Esophagus squamous epithelium (tissue), 5 donors: ENCODE results near the gene HES6. TPM values are rescaled to one million over a fixed set of nuclear protein-coding genes. Genes with fewer than 3 reads are reported as not detected.

Experiments used
- DNase-seq: peaks from one replicate; lab custom pipeline; 2025; lab: John Stamatoyannopoulos, UW
- H3K27ac ChIP-seq, 4 donors: fragments of 200-600 bp; sonication (generic); one replicate each; pipeline ENCODE4 v1.5.1; 2016 to 2019; ENCODE audit warnings: mild to moderate bottlenecking in 1 of 4
- H3K27me3 ChIP-seq, 4 donors: fragments of 200-600 bp; sonication (generic); 1 replicate in 3 of 4; 2 replicates in 1 of 4; pipeline versions ENCODE4 v1.5.1 to v1.6.0; 2017 to 2021; ENCODE audit warnings: antibody characterized with exemption in 1 of 4
- H3K36me3 ChIP-seq, 3 donors: fragments of 200-600 bp; sonication (generic); one replicate each; pipeline ENCODE4 v1.5.1; 2016 to 2019
- H3K4me1 ChIP-seq, 3 donors: fragments of 200-600 bp; sonication (generic); one replicate each; pipeline ENCODE4 v1.5.1; 2017 to 2019
- H3K4me3 ChIP-seq, 4 donors: fragments of 200-600 bp; sonication (generic); 1 replicate in 3 of 4; 2 replicates in 1 of 4; pipeline ENCODE4 v1.5.1; 2016 to 2019; ENCODE audit warnings: mild to moderate bottlenecking in 2 of 4, moderate library complexity in 1 of 4
- H3K9me3 ChIP-seq, 3 donors: fragments of 200-600 bp; sonication (generic); one replicate each; pipeline ENCODE4 v1.5.1; 2016 to 2019
- CTCF ChIP-seq, 6 experiments: fragments of 450-650 bp in 4 of 6; fragments of 200-600 bp in 2 of 6; sonication (generic) in 2 of 6; IDR thresholded peaks; one replicate each; pipeline ENCODE4 v1.5.1; 2016 to 2019; ENCODE audit warnings: antibody characterized with exemption in 6 of 6, mild to moderate bottlenecking in 4 of 6, moderate library complexity in 4 of 6
- POLR2A ChIP-seq, 4 donors: fragments of 450-650 bp; IDR thresholded peaks; one replicate each; pipeline ENCODE4 v1.6.1; 2017; ENCODE audit warnings: antibody characterized with exemption in 4 of 4, mild to moderate bottlenecking in 4 of 4, moderate library complexity in 3 of 4
- WGBS, 2 donors: methylation state at CpG; one replicate each; pipeline ENCODE4 v1.1.5; 2018; 5-methylcytosine and 5-hydroxymethylcytosine counted together
- intact Hi-C: fragments of 100-400 bp; cut with DNase I; formaldehyde crosslinking; loops from one replicate; pipeline ENCODE4 v1.15.0; 2022
- total RNA-seq, 4 donors: library from RNA; depleted of rRNA; stranded (reverse); fragments of >200 nt; gene quantifications; one replicate each; pipeline ENCODE4 v1.1.0, GENCODE V29; 2016
- donor health status: DM: yes; HTN: yes; CAD: no.

Gene HES6
- total RNA-seq, 4 donors from 2014 or later, result 3.1 to 5.1 (median 4.2) TPM

DNA sequence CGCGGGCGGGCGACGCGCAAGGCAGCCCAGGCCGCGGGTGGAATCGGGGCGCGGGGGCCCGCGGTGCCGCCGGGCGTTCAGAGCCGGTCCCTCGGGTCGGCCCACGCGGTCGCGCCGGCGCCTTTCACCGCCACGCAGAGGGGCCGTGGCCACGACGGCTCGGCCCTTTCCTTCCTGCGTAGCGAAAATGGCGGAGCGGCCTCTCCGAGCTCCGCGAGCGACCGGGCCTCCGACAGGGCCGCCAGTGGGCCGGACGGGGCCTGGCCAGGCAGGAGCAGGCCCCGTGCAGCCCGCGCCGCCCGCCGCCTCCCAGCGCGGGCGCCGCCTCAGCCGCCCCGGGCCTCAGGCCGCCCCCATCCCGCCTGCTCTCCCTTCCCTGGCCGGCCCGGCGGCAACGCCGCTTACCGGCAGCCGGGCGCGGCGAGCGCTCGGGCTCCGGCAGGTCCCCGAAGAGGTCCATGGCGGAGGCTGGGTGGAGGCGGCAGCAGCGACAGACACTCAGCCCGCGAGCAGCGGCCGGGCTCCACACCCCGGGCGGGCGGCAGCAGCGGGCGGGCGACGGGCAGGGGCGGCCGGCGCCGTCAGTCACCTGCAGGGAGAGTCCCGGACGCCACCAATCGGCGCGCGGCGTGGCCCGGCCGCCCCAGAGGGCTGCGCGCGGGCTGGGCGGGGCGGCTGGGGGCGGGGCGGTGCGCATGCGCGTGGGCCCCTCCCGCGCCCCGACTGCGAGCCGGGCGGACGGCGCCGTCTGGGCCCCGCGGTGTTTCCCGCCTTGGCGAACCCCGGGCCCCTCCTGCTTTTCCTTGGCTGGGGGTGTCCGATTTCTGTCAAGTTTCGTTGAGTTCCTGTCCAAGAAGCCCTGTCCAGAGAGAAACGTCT is 36.5 kb downstream of the HES6 start, which contains the start of gene ILKAP:
Gene ILKAP, minus strand, starts transcription at position 602 of the 879 bp plus-strand sequence. Its CDS starts 142 bp downstream, at position 460.
- intact Hi-C loops, result no loop called here
- Histone ChIP-seq H3K27ac (peak within 1 kb of the TSS; percentile 90 to 99 (median 98)), H3K4me1 (peaks cover 33 to 51% (median 34%) of the 10 kb centered on the region in 3 donors), H3K36me3 (no peaks in the 10 kb centered on the region), H3K9me3 (no peaks in the 10 kb centered on the region), H3K27me3 (peaks cover 0 to 6% (median 0%) of the 10 kb centered on the region in 4 donors), H3K4me3 (peak within 1 kb of the TSS; percentile 75 to 97 (median 94))
- peak; percentile 42 for DNase-seq
- WGBS, 2 donors, result 1% methylated on average over 18 of the region's 126 CpGs; no CpG with 5 or more reads in 1 of the 2 donors
- TF ChIP-seq POLR2A (IDR thresholded peaks at IDR 0.05) (peak in 2 of 4 donors; percentile 84 to 88), CTCF (IDR thresholded peaks at IDR 0.05) (no peak)

GRCh38 chr2:238202326-238203093 is 37.3 kb downstream of the HES6 start:
- peak overlapping the region; percentile 88 to 99 (median 98) for H3K27ac ChIP-seq
- H3K9me3 ChIP-seq, result no peaks in the 10 kb centered on the region
- WGBS, 2 donors, result 10% methylated on average over 17 to 26 of the region's 27 CpGs
- intact Hi-C loops, result no loop called here
- H3K4me1 ChIP-seq, result peaks cover 33 to 57% (median 34%) of the 10 kb centered on the region in 3 donors
- H3K27me3 ChIP-seq, result peaks cover 0 to 3% (median 0%) of the 10 kb centered on the region in 4 donors
- no peak for TF ChIP-seq CTCF (IDR thresholded peaks at IDR 0.05)
- TF ChIP-seq POLR2A (IDR thresholded peaks at IDR 0.05), result no peak
- no peak for DNase-seq
- no peaks in the 10 kb centered on the region for H3K36me3 ChIP-seq
- H3K4me3 ChIP-seq, result peak overlapping the region; percentile 75 to 97 (median 94)

- intact Hi-C loops, result no loop called here
- H3K4me1 ChIP-seq, result no peaks in the 10 kb centered on the region
- H3K36me3 ChIP-seq, result peaks cover 11 to 94% (median 34%) of the 10 kb centered on the region in 3 donors
- no peaks in the 10 kb centered on the region for H3K9me3 ChIP-seq
- DNase-seq, result no peak
- H3K27me3 ChIP-seq, result no peaks in the 10 kb centered on the region
- H3K27ac ChIP-seq, result no peak overlapping the region
- 83 to 90% methylated on average over 2 of the region's 2 CpGs for WGBS, 2 donors
- no peak for TF ChIP-seq POLR2A (IDR thresholded peaks at IDR 0.05)
- TF ChIP-seq CTCF (IDR thresholded peaks at IDR 0.05), result no peak
- H3K4me3 ChIP-seq, result no peak overlapping the region
Observed at GRCh38 chr2:238190445-238190844, 49.4 kb downstream of the HES6 start.

Other genes with a start within 250 kb of the HES6 start
- gene SCLY, start 179.0 kb downstream of the HES6 start, total RNA-seq, result 10 to 100 TPM in 2 of 4 donors, 1 to 10 TPM in 2; 3.0 to 14.0 (median 11.4) TPM
- gene ESPNL, start 139.7 kb downstream of the HES6 start, total RNA-seq, result 1 to 10 TPM in 1 of 4 donors, under 1 TPM in 2, not detected in 1; 0.04 to 1.3 (median 0.88) TPM
- under 1 TPM in 3 of 4 donors, not detected in 1; 0.09 to 0.38 (median 0.18) TPM for gene KLHL30, start 101.4 kb downstream of the HES6 start, total RNA-seq
- gene ERFE, start 81.1 kb downstream of the HES6 start, total RNA-seq, result under 1 TPM in 1 of 4 donors, not detected in 3; 0.19 TPM
- 10 to 100 TPM; 13.3 to 38.3 (median 20.7) TPM for gene ILKAP, start 36.3 kb downstream of the HES6 start, total RNA-seq
- gene PER2, start 48.6 kb upstream of the HES6 start, total RNA-seq, result 10 to 100 TPM in 2 of 4 donors, 1 to 10 TPM in 2; 6.2 to 28.0 (median 12.0) TPM
- 10 to 100 TPM in 1 of 4 donors, 1 to 10 TPM in 3; 5.4 to 13.5 (median 9.8) TPM for gene TRAF3IP1, start 80.5 kb upstream of the HES6 start, total RNA-seq
- gene ASB1, start 186.9 kb upstream of the HES6 start, total RNA-seq, result 10 to 100 TPM in 1 of 4 donors, 1 to 10 TPM in 3; 3.9 to 17.7 (median 8.9) TPM